Activated T-helper 2 cell treated with anti-CD3 and anti-CD28 coated beads, Interferon-gamma antibody, Interleukin-2, Interleukin-4, amounts not matched to agents 10 μg/mL and 5 μg/mL and 100 μg/mL, durations not matched to agents 14 hours and 24 hours and 36 hours (primary cell): ENCODE data around the gene EVL. TPM values are rescaled to one million over a fixed set of nuclear protein-coding genes. Genes with fewer than 3 reads are reported as not detected.

ENCODE experiments used
- DNase-seq: peaks from one replicate; pipeline ENCODE4 v3.0.0; 2021; ENCODE audit warnings: low spot score
- H3K27ac Mint-ChIP-seq: one replicate; pipeline ENCODE4 v1.8.0; 2021; ENCODE audit warnings: mixed read lengths
- H3K27me3 Mint-ChIP-seq: one replicate; pipeline ENCODE4 v1.8.0; 2021; ENCODE audit warnings: low read depth, mixed read lengths
- H3K36me3 Mint-ChIP-seq: one replicate; pipeline ENCODE4 v1.8.0; 2021; ENCODE audit warnings: low read depth, mixed read lengths
- H3K4me1 Mint-ChIP-seq: one replicate; pipeline ENCODE4 v1.8.0; 2021; ENCODE audit warnings: low read depth, mixed read lengths
- H3K4me3 Mint-ChIP-seq: one replicate; pipeline ENCODE4 v1.8.0; 2021; ENCODE audit warnings: low read depth, mild to moderate bottlenecking, moderate library complexity, mixed read lengths
- H3K9me3 Mint-ChIP-seq: one replicate; pipeline ENCODE4 v1.8.0; 2021; ENCODE audit warnings: mixed read lengths
- intact Hi-C: fragments of 100-400 bp; cut with micrococcal nuclease; formaldehyde crosslinking; loops from one replicate; pipeline ENCODE4 v1.15.1; 2023
- total RNA-seq: library from RNA; stranded (reverse); gene quantifications from 2 replicates; pipeline ENCODE4 v1.2.3, GENCODE V29; 2022

The EVL gene
- total RNA-seq, 1 donor from 2014 or later: 255 TPM

DNA sequence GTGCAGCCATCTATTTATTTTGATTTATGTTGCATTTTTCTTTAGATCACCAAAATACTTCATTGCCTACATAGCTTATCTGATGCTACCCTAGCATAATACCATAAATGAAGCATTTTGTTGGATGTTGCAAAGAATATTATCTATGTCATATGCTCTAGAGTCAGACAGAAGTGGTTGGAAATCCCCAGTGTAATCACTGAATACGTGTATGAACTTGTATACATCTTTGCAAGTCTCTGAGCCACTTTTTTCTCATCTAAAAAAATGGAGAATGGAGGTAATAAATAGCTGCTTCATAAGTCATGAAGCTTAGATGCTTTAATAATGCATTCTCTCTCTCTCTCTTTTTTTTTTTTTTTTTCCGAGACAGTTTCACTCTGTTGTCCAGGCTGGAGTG is 18.5 kb downstream of the EVL start:
- Mint-ChIP-seq H3K36me3 (peaks cover 79% of the 10 kb centered on the region), H3K27ac (peak overlapping the region; percentile 42), H3K9me3 (no peaks in the 10 kb centered on the region), H3K4me1 (peaks cover 86% of the 10 kb centered on the region), H3K4me3 (no peak overlapping the region), H3K27me3 (no peaks in the 10 kb centered on the region)
- no peak for DNase-seq
- intact Hi-C loops: no loop called here

DNA sequence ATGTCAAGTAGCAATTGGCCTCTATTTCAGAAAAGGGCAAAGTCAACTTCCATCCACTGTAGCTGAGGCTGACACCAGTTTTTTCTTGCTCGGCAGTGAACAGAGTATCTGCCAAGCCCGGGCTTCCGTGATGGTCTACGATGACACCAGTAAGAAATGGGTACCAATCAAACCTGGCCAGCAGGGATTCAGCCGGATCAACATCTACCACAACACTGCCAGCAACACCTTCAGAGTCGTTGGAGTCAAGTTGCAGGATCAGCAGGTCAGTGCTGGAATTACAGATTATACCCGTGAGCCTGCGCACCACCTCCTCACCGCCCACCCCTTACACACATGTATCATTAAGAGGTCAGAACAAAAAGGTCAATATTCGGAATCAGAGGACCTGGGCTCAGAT is 19.4 kb downstream of the EVL start:
- no peak for DNase-seq
- Mint-ChIP-seq H3K36me3 (peaks cover 79% of the 10 kb centered on the region), H3K27ac (peak overlapping the region; percentile 82), H3K9me3 (no peaks in the 10 kb centered on the region), H3K27me3 (no peaks in the 10 kb centered on the region), H3K4me3 (peak overlapping the region; percentile 32), H3K4me1 (peaks cover 85% of the 10 kb centered on the region)
- intact Hi-C loops: no loop called here

DNA sequence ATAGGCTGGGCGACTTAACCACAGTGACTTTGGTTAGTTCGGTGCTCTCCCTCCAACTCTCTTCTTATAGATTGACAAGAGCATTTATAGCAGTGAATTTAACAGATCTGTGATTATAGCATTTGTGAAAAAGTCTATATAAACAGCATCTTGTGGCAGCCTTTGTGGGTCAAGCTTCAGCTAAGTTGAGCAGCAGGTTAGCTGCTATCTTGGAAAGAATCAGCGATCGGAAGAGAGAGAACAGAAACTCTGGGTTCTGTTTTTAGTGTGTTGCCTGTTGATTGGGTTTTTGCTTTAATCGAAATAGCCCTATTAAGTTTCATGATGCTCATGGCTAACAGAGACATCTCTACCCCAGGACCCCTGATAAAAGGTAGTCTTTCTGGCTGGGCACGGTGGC is 20.2 kb downstream of the EVL start:
- no peaks in the 10 kb centered on the region for H3K27me3 Mint-ChIP-seq
- DNase-seq: no peak
- H3K36me3 Mint-ChIP-seq: peaks cover 79% of the 10 kb centered on the region
- no peaks in the 10 kb centered on the region for H3K9me3 Mint-ChIP-seq
- H3K27ac Mint-ChIP-seq: peak overlapping the region; percentile 82
- intact Hi-C loops: loop anchor here (1.0 kb wide), 1 partner anchor 13 kb away; no protein-coding TSS in a partner anchor
- H3K4me1 Mint-ChIP-seq: peaks cover 83% of the 10 kb centered on the region
- H3K4me3 Mint-ChIP-seq: no peak overlapping the region

DNA sequence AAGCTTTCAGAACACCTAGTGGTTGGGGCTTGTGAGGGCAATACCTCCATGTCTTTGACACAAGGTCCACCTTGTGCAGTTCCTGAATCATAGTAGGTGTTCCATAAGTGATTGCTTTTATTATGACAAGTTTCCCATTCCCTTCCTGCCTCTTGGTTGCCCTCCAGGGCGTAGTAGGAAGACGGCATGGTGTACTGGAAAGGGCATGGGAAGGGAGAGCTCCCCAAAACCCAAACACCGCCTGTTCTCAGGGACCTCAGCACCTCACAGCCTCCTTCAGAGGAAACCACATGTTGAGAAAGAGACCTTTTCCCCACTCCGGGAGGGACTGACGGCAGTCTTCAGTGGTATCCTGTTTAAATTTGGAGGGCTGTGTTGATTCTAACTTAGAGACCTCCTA is 21.1 kb downstream of the EVL start:
- H3K4me3 Mint-ChIP-seq: no peak overlapping the region

DNA sequence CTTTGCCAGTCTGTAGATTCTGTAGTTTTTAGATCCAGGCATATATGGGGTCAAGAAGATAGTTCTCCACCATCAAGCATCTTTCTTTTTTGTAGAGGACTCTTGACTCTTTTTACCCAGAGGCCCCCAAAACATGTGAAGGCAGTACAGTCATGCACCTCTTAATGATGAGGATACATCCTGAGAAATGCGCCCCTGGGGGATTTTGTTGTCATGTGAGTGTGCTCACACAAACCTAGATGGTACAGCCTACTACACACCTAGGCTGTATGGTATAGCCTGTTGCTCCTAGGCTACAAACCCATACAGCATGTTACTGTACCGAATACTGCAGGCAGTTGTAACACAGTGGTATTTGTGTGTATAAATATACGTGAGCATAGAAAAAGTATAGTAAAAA is 23.0 kb downstream of the EVL start:
- Mint-ChIP-seq H3K9me3 (no peaks in the 10 kb centered on the region), H3K4me1 (peaks cover 80% of the 10 kb centered on the region), H3K27me3 (no peaks in the 10 kb centered on the region), H3K27ac (peak overlapping the region; percentile 33), H3K36me3 (peaks cover 87% of the 10 kb centered on the region), H3K4me3 (no peak overlapping the region)
- intact Hi-C loops: no loop called here
- no peak for DNase-seq

More for the DNA sequence above, 21.1 kb downstream of the EVL start:
- peaks cover 83% of the 10 kb centered on the region for H3K4me1 Mint-ChIP-seq
- H3K36me3 Mint-ChIP-seq: peaks cover 87% of the 10 kb centered on the region
- H3K9me3 Mint-ChIP-seq: no peaks in the 10 kb centered on the region
- peak overlapping the region; percentile 82 for H3K27ac Mint-ChIP-seq
- DNase-seq: no peak
- H3K27me3 Mint-ChIP-seq: no peaks in the 10 kb centered on the region
- intact Hi-C loops: no loop called here

DNA sequence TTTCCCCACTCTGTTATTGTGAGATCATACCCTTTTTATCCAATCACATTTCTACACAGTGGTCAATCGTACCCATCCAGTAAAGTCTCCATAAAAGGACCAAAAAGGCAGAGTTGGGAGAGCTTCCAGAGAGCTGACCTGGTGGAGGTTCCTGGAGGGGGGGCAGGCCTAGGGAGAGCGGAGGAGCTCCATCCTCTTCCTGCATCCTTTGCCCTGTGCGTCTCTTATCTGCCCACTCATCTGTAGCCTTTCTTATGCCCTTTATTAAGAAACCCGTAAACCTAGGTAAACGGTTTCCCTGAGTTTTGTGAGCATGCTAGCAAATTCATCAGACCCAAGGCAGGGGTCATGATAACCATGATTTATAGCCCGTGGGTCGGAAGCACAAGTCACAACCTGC is 26.2 kb downstream of the EVL start:
- Mint-ChIP-seq H3K9me3 (no peaks in the 10 kb centered on the region), H3K36me3 (peaks cover 89% of the 10 kb centered on the region), H3K4me1 (peaks cover 70% of the 10 kb centered on the region), H3K4me3 (peak overlapping the region; percentile 35), H3K27ac (peak overlapping the region; percentile 76), H3K27me3 (no peaks in the 10 kb centered on the region)
- DNase-seq: no peak
- intact Hi-C loops: no loop called here

DNA sequence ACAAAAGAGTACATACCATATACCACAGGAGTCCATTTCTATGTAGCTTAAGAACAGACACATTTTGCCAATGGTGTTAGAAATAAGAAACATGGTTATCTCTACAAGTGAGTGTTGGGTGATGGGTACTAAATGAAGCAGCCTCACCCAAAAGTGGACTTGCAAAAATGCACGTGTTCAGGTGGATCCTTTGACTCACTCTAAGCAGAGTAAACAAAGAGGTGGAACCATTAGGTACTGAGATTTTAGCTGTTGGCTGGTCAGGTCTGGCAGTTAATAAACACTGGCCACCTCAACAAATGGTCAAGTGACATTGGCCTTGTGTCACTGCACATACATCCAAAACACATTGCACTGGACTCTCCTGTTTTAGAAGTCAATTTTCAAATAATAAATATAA is 27.6 kb downstream of the EVL start:
- Mint-ChIP-seq H3K27me3 (no peaks in the 10 kb centered on the region), H3K27ac (peak overlapping the region; percentile 76), H3K4me1 (peaks cover 75% of the 10 kb centered on the region), H3K9me3 (no peaks in the 10 kb centered on the region), H3K36me3 (peaks cover 92% of the 10 kb centered on the region), H3K4me3 (no peak overlapping the region)
- no peak for DNase-seq
- intact Hi-C loops: no loop called here

DNA sequence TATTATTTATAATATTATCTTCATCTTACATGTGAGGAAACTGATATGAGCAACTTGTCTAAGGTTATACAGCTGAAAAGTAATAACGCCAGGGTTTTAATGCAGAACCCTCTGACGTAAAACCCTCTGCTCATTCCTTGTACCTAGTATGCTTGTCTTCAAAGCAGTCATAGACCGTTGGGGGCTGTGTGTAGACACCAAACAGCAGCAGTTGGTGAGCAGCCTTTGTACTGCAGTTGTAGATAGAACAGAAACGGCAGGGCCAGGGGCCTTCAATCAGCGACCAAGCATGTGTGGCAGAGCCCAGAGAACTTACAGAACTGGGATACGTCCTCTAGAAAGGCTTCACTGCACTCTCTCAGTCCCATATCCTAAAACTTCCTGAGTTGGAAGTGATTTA is 28.1 kb downstream of the EVL start:
- H3K4me1 Mint-ChIP-seq: peaks cover 74% of the 10 kb centered on the region

DNA sequence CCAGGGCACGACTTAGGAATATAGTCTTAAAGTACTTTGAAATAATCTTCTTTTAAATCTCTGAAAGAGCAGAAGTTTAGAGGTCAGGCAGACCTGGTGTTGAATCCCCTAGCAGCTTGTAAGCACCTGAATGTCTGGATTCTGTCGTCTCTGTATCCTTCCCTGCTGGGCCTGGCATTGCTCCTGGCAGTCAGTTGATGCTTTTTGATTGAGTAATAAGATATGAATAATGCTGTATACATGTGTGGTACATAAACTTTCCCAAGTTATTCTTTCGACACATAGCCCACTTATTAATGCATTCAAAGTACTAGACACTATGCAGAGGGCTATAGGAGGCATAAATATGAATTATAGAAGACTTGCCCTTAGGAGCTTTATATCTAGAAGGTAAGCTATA is 31.4 kb downstream of the EVL start:
- H3K27me3 Mint-ChIP-seq: no peaks in the 10 kb centered on the region

More for the DNA sequence above, 28.1 kb downstream of the EVL start:
- Mint-ChIP-seq H3K27me3 (no peaks in the 10 kb centered on the region), H3K9me3 (no peaks in the 10 kb centered on the region), H3K36me3 (peaks cover 92% of the 10 kb centered on the region), H3K4me3 (no peak overlapping the region), H3K27ac (peak overlapping the region; percentile 78)
- intact Hi-C loops: no loop called here
- DNase-seq: no peak

DNA sequence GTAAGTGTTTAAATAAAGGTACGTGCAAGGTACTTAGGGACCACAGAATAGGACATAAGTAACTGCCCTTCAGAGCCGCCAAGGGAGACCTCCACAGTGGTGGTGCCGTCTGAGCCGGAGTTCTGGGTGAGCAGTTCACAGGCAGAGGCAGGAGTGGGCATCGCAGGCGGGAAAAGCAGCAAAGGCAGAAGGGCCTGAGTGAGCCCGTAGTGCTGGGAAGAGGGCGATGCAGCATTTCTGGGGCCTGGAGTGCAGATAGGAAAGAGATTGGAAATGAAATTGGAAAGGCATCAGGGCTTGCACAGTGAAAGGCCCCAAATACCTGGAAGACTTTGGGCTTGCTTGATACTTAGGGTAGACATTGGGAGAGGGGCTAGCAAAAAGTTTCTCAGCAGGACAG is 32.9 kb downstream of the EVL start:
- peaks cover 82% of the 10 kb centered on the region for H3K36me3 Mint-ChIP-seq
- H3K4me3 Mint-ChIP-seq: no peak overlapping the region
- intact Hi-C loops: no loop called here
- no peaks in the 10 kb centered on the region for H3K9me3 Mint-ChIP-seq
- H3K27me3 Mint-ChIP-seq: no peaks in the 10 kb centered on the region
- peak overlapping the region; percentile 83 for H3K27ac Mint-ChIP-seq
- DNase-seq: no peak
- peaks cover 67% of the 10 kb centered on the region for H3K4me1 Mint-ChIP-seq

More for the DNA sequence above, 31.4 kb downstream of the EVL start:
- intact Hi-C loops: no loop called here
- Mint-ChIP-seq H3K27ac (peak overlapping the region; percentile 78), H3K4me3 (no peak overlapping the region), H3K36me3 (peaks cover 84% of the 10 kb centered on the region), H3K9me3 (no peaks in the 10 kb centered on the region), H3K4me1 (peaks cover 67% of the 10 kb centered on the region)
- no peak for DNase-seq

DNA sequence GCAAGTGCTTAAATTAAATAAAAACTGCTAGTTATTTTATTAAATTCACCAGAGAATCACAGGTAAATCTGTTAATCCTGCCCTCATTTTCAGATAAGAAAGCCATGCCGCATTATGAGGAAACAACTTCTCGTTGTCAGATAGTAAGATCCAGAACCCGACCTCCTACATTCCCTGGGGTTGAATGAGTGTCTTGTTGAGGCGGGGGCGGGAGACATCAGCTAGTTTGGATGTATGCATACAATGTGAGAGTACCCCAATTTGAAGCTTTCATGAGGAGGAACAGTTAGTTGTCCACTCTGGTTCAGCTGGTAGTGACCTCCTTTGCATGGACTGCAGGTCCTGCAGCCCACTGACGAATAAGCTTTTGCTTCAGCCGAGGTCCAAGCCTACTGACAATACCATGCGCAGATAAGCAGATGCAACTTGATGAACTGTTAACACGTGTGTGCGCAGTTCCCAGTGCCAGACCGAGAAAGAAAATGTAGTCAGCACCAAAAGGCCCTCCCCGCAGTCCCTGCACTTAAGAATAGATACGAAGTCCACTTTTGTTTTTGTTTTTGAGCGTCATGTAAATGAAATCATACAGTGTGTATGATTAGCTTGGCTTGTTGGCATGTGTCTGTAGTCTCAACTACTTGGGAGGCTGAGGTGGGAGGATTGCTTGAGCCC is 34.9 kb downstream of the EVL start:
- H3K36me3 Mint-ChIP-seq: peaks cover 81% of the 10 kb centered on the region

DNA sequence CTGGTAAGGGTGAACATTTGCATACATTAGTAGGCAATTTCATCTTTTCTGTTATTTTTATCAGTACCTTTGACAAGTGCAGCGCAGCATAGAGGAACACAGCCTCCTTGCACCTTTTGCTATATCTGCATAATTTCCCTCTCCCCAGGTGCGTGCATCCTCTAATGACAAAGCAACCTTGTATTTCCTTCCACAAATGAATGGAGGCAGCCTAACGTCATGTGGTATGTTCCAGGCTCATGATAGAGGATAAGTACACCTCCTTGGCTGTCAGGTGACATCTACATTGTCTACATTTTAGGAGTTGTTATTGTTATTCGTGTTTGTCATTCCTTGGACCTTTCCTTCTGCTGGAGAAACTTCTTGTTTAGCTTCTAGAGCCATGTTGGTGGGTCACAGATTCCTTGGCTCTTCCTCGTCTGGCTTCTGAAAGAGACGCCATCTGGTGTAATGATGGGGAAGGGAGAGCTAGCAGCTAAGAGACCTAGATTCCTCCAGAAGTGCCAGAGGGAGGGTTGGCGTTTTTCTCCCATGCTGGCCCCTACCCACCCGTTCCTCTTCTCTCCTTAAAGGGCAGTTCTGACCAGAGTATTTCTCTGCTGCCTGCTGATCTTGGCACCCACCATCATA is 37.0 kb downstream of the EVL start:
- Mint-ChIP-seq H3K4me3 (peak overlapping the region; percentile 15), H3K27ac (peak overlapping the region; percentile 73), H3K36me3 (peaks cover 74% of the 10 kb centered on the region), H3K4me1 (peaks cover 76% of the 10 kb centered on the region), H3K9me3 (no peaks in the 10 kb centered on the region), H3K27me3 (no peaks in the 10 kb centered on the region)
- intact Hi-C loops: no loop called here
- DNase-seq: no peak

More for the DNA sequence above, 34.9 kb downstream of the EVL start:
- DNase-seq: no peak
- H3K4me3 Mint-ChIP-seq: peak overlapping the region; percentile 40
- H3K4me1 Mint-ChIP-seq: peaks cover 73% of the 10 kb centered on the region
- no peaks in the 10 kb centered on the region for H3K9me3 Mint-ChIP-seq
- H3K27me3 Mint-ChIP-seq: no peaks in the 10 kb centered on the region
- intact Hi-C loops: no loop called here
- H3K27ac Mint-ChIP-seq: peak overlapping the region; percentile 82

DNA sequence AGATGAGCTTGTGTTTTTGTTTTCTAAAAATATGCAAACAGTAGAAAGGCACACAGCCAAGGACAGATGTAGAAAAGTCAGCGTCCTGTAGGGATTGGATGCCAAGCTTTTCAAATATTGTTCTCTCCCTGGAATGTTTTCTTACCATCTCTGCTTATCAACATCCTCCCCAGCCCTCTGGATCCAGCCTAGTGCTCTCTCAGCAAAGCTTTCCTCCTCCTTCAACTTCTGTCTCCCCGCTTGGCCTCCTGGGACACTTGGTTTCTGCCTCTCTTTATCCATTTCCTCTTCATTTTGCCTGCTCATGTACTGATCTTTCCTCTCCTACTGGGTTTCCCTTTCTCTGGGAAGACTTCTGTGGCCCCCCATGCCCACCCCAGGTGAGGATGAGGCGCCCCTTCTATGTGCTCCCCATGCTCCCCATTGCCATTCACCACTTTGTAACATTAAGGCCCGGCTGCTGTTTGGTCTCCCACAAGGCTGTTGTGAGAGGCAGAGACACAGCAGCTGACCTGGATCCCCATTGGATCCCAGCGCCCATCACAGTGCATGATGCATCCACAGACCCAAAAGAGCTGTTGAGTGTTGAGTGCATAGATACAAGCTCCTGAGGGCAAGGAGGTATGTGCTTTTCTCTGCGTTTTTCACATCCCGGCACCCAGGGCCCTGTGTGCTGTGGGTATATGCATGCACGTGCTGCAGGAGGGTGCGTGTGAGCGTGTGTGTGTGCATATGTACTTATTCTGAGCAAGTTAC is 38.2 kb downstream of the EVL start:
- Mint-ChIP-seq H3K27ac (peak overlapping the region; percentile 89), H3K4me3 (peak overlapping the region; percentile 42), H3K36me3 (peaks cover 70% of the 10 kb centered on the region), H3K9me3 (no peaks in the 10 kb centered on the region), H3K27me3 (no peaks in the 10 kb centered on the region), H3K4me1 (peaks cover 77% of the 10 kb centered on the region)
- no peak for DNase-seq
- intact Hi-C loops: no loop called here
